Lung (tissue), 12 donors: ENCODE data around the gene AP4E1. TPM values are rescaled to one million over a fixed set of nuclear protein-coding genes. Genes with fewer than 3 reads are reported as not detected.

Experiments
- ATAC-seq: fragments of 200-7000 bp; cut with Tn5 transposase; one replicate; pipeline ENCODE4 v1.9.1; 2020; ENCODE audit warnings: moderate number of reproducible peaks; ENCODE audit not compliant: insufficient read depth, low FRiP score
- DNase-seq, 3 donors: peaks; one replicate each; pipeline ENCODE4 v3.0.0-alpha.2; 2013 to 2017
- H3K27ac ChIP-seq, 2 donors: one replicate each; pipeline ENCODE4 v1.5.1; 2013; ENCODE audit warnings: mild to moderate bottlenecking in 2 of 2, moderate library complexity in 2 of 2, control low read depth in 1 of 2, inconsistent platforms in 1 of 2, low read depth in 1 of 2, low read length in 1 of 2
- H3K27me3 ChIP-seq, 3 donors: one replicate each; pipeline ENCODE4 v1.5.1; 2013; ENCODE audit warnings: low read length in 2 of 3; ENCODE audit not compliant: control insufficient read depth in 3 of 3, insufficient read depth in 3 of 3
- H3K36me3 ChIP-seq, 4 donors: one replicate each; pipeline ENCODE4 v1.5.1; 2013; ENCODE audit warnings: low read length in 4 of 4, mild to moderate bottlenecking in 1 of 4, moderate library complexity in 1 of 4; ENCODE audit not compliant: control insufficient read depth in 4 of 4, insufficient read depth in 4 of 4
- H3K4me1 ChIP-seq, 5 donors: one replicate each; pipeline ENCODE4 v1.5.1; 2013; ENCODE audit warnings: low read length in 5 of 5, mild to moderate bottlenecking in 2 of 5, moderate library complexity in 1 of 5; ENCODE audit not compliant: control insufficient read depth in 5 of 5, insufficient read depth in 5 of 5
- H3K4me3 ChIP-seq: one replicate; pipeline ENCODE4 v1.5.1; 2013; ENCODE audit warnings: mild to moderate bottlenecking, control low read depth, moderate library complexity
- H3K9ac ChIP-seq, 2 donors: one replicate each; pipeline ENCODE4 v1.5.1; 2013; ENCODE audit warnings: low read length in 2 of 2, control low read depth in 1 of 2; ENCODE audit not compliant: insufficient read depth in 1 of 2
- H3K9me3 ChIP-seq, 4 donors: one replicate each; pipeline ENCODE4 v1.5.1; 2013; ENCODE audit warnings: low read length in 3 of 4, mild to moderate bottlenecking in 1 of 4, moderate library complexity in 1 of 4; ENCODE audit not compliant: control insufficient read depth in 4 of 4, insufficient read depth in 3 of 4
- CTCF ChIP-seq: IDR thresholded peaks from 2 replicates; pipeline ENCODE4 v1.5.1; 2012; ENCODE audit warnings: mild to moderate bottlenecking; ENCODE audit errors: control extremely low read depth, extremely low read depth
- WGBS, 2 donors: extraction: QIAGEN DNeasy Blood & Tissue Kit; methylation state at CpG; one replicate each; pipeline ENCODE4 v1.1.7; 2013; 5-methylcytosine and 5-hydroxymethylcytosine counted together
- polyA plus RNA-seq, 2 donors: library from polyadenylated mRNA; stranded (reverse); fragments of 200-250 nt; gene quantifications; one replicate each; pipeline ENCODE4 v1.2.1, GENCODE V29; 2013
- total RNA-seq, 2 donors: library from RNA; depleted of rRNA in 1 of 2; stranded (reverse); fragments of >200 nt in 1 of 2; gene quantifications; one replicate each; pipeline ENCODE4 v1.2.1, GENCODE V29; 2014 to 2021
- donor health status: control.
- donor health status: control.
- donor health status: Bipolar disorder and iron deficiency.
- donor health status: healthy.
- donor health status: DM: yes; HTN: yes; CAD: no.

Gene AP4E1
- total and polyA plus RNA-seq, 4 donors, result 2.2 to 12.7 (median 6.7) TPM

GRCh38 chr15:51007131-51007666 is 98.7 kb downstream of the AP4E1 start:
- no peak overlapping the region for H3K4me3 ChIP-seq
- DNase-seq, result peak in 2 of 3 donors; percentile 6 to 25
- H3K27ac ChIP-seq, result no peak overlapping the region
- H3K9ac ChIP-seq, result no peak overlapping the region
- H3K4me1 ChIP-seq, result no peaks in the 10 kb centered on the region
- WGBS, 2 donors, result 80 to 85% methylated on average over 4 of the region's 4 CpGs
- peaks cover 0 to 10% (median 6%) of the 10 kb centered on the region in 4 donors for H3K36me3 ChIP-seq
- TF ChIP-seq CTCF, result no peak
- no peak for ATAC-seq
- no peaks in the 10 kb centered on the region for H3K27me3 ChIP-seq
- H3K9me3 ChIP-seq, result peaks cover 0 to 3% (median 1%) of the 10 kb centered on the region in 4 donors

- no peak for DNase-seq
- no peak for ATAC-seq
- peaks cover 0 to 3% (median 1%) of the 10 kb centered on the region in 4 donors for H3K9me3 ChIP-seq
- H3K9ac ChIP-seq, result no peak overlapping the region
- H3K27ac ChIP-seq, result no peak overlapping the region
- 59 to 77% methylated on average over 1 of the region's 1 CpG for WGBS, 2 donors
- no peak for TF ChIP-seq CTCF
- no peak overlapping the region for H3K4me3 ChIP-seq
- H3K36me3 ChIP-seq, result peaks cover 0 to 9% (median under 1%) of the 10 kb centered on the region in 4 donors
- H3K27me3 ChIP-seq, result no peaks in the 10 kb centered on the region
- H3K4me1 ChIP-seq, result no peaks in the 10 kb centered on the region
Measured at GRCh38 chr15:51011212-51011611, 102.7 kb downstream of the AP4E1 start.

DNA sequence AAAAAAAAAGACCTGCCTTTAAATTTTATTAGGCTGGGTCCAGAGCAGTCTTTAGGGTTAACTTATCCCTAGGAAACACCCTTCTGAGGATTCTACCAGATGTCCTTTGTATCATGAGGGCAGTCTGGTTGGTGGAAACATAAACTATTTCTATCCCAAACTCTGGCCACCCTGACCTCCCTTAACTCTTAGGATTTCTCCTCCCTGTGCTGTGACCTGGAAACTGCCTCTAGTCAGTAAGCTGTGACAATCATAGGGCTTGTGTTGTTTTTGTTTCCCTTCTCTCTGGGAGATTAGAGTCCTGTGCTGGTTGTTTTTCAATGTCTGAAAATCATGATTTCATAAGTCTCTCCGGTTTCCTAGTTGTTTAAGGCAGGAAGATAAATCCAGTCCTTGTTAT is 108.1 kb downstream of the AP4E1 start:
- Histone ChIP-seq H3K27ac (no peak overlapping the region), H3K4me3 (no peak overlapping the region), H3K9ac (no peak overlapping the region), H3K4me1 (no peaks in the 10 kb centered on the region), H3K9me3 (no peaks in the 10 kb centered on the region), H3K27me3 (no peaks in the 10 kb centered on the region), H3K36me3 (no peaks in the 10 kb centered on the region)
- ATAC-seq (no peak), DNase-seq (no peak)
- no peak for TF ChIP-seq CTCF
- 78 to 84% methylated on average over 1 of the region's 1 CpG for WGBS, 2 donors

DNA sequence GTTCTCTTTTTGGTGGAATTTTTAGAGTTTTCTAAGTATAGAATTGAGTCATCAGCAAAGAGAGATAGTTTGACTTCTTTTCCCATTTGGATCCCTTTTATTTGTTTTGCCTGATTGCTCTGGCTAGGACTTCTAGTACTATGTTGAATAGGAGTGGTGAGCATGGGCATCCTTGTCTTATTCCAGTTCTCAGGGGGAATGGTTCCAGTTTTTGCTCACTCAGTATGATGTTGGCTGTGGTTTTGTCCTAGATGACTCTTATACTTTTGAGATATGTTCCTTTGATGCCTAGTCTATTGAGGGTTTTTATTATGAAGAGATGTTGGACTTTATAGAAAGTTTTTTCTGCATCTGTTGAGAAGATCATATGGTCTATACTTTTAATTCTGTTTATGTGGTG is 113.7 kb downstream of the AP4E1 start:
- Histone ChIP-seq H3K27me3 (no peaks in the 10 kb centered on the region), H3K9ac (no peak overlapping the region), H3K36me3 (peaks cover 0 to 1% (median 0%) of the 10 kb centered on the region in 4 donors), H3K9me3 (peaks cover 0 to 2% (median 0%) of the 10 kb centered on the region in 4 donors), H3K27ac (no peak overlapping the region), H3K4me3 (no peak overlapping the region), H3K4me1 (peaks cover 0 to 4% (median 0%) of the 10 kb centered on the region in 5 donors)
- no peak for DNase-seq
- ATAC-seq, result no peak
- no peak for TF ChIP-seq CTCF
